HG03520 (cell line): ENCODE measurements around the gene PHOSPHO2.

Source experiments
- ATAC-seq: cut with Tn5 transposase; IDR thresholded peaks from one replicate; pipeline ENCODE4 v1.9.1; 2021; ENCODE audit warnings: mild to moderate bottlenecking, moderate library complexity; ENCODE audit not compliant: unreplicated experiment

Gene PHOSPHO2, protein sequence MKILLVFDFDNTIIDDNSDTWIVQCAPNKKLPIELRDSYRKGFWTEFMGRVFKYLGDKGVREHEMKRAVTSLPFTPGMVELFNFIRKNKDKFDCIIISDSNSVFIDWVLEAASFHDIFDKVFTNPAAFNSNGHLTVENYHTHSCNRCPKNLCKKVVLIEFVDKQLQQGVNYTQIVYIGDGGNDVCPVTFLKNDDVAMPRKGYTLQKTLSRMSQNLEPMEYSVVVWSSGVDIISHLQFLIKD

DNA sequence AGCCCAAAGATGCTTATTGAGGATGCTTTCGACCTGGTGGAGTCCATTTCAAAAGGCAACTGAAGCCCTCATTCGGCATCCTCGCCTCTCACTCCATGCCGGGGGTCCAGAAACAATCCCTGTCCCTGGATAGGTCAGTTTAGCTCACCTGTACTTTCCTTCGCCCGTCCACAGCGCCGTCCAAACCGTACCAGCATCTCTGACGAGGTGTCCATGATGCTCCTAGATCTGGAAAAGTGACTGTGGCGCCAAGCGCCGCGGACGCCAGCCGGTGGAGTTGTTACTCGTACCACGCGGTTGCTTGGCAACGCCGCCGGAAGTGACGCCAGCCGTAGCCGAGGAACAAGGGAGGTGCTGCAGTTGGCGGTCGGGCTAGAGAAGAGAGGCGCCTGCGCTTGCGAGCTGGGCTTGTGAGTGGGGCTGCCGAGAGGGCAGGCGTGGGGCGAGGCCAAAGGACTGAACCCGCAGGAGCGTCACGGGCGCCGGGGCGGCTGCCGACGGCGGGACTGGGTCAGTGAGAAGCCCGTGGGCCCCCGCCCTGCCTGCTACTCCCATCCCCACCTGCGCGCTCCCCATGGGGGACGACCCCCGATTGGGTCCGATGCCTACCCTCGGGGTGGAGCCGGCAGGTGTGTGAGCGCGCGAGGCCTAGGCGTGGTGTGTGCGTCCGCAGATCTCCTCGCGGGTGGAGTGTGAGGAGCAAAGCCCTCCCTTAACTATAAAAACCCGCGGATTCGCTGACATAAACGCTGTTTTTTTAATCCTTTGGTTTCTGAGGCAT is at the start of gene PHOSPHO2, which contains the start of gene CFAP210:
TSS of gene PHOSPHO2 (plus strand) at position 357 of the 781 bp plus-strand sequence. CDS start 6,503 bp downstream, outside the sequence.
TSS of gene CFAP210 (minus strand) at position 293 of the 781 bp plus-strand sequence. CDS start at position 215, 78 bp downstream.
- ATAC-seq: peak; percentile 98

DNA sequence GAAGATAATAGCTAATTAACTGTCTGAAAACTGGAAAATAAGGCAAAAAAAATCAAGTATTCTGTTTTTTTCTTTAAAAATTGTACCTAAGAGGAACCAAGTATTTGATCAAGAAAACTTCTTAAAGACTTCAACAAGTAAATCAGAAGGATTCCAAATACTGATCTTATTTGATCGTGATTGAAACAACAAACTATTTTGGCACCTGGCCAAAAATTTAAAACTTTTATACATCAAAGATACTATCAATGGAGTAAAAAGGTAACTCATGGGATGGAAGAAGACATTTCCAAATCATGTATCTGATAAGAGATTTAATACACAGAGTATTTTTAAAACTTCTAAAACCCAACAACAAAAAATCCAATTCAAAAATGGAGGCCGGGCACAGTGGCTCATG is 46.8 kb upstream of the PHOSPHO2 start:
- ATAC-seq: no peak

DNA sequence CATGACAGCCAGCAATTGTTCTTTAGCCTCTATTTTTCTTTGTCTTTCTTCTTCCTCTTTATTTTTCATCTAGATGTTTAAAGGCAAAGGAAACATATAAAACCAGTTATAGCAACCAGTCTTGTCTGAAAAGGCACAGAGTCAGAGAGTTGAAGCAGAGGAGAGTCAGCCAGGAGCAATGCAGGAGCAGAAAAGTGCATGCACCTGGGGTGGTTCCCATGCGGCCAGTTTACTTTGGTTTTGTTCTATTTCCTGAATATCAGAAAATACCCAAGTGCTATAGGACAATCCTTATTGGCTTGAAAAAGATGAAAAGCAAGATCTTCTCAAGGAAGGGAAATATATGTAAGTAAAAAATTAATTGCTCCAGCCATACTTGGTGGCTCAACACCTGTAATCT is 45.0 kb upstream of the PHOSPHO2 start:
- no peak for ATAC-seq

DNA sequence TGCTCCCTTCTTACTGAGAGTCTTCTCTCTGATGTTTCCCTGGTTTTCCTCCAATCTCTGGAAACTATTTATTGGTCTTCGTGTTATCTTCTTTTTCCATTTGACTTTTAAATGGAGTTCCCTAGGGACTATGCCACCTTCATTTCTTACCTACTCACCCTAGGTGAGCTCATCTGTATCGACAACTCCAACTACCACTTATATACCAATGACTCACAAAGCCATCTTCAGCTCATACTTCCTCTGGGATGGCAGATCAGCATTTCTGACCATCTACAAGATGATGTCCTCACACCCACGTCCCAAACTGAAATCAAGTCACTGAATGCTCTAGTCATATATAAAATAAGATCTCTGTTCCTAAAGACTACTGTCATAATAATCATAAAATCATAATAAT is 40.6 kb upstream of the PHOSPHO2 start:
- no peak for ATAC-seq

DNA sequence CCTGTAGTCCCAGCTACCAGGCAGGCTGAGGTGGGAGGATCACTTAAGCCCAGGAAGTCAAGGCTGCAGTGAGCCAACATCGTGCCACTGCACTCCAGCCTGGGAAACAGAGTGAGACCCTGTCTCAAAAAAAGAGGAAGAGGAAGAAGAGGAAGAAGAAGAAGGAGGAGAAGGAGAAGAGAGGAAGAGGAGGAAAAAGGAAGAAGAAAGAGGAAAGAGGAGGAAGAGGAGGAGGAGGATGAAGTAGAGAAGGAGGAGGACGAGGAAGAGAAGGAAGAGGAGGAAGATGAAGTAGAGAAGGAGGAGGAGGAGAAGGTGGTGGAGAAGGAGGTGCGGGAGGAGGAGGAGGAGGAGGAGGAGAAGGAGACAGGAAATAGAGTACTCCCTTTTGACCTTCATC is 38.1 kb upstream of the PHOSPHO2 start:
- ATAC-seq: no peak

DNA sequence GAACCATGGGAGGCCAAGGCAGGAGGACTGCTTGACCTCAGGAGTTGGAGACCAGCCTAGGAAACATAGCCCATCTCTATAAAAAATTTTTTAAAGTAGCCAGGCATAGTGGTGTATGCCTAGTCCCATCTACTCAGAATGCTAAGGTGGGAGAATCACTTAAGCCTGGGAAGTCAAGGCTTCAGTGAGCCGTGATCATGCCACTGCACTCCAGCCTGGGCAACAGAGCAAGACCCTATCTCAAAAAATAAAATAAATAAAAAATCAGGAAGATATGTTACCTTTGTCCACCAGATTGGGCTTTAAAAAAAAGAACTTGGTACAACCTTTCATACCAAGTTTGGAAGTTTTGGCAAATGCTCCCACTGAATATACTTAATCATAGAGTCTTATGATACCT is 35.4 kb upstream of the PHOSPHO2 start:
- no peak for ATAC-seq

DNA sequence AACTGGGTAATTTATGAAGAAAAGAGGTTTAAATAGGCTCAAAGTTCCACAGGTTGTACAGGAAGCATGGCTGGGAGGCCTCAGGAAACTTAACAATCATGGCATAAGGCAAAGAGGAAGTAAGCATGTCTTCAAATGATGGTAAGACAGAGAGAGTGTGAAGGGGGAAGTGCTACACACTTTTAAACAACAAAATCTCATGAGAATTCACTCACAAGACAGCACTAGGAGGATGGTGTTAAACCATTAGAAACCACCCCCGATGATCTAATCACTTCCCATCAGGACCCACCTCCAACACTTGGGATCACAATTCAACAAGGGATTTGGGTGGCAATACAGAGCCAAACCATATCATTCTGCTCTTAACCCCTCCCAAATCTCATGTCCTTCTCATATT is 34.9 kb upstream of the PHOSPHO2 start:
- ATAC-seq: no peak

DNA sequence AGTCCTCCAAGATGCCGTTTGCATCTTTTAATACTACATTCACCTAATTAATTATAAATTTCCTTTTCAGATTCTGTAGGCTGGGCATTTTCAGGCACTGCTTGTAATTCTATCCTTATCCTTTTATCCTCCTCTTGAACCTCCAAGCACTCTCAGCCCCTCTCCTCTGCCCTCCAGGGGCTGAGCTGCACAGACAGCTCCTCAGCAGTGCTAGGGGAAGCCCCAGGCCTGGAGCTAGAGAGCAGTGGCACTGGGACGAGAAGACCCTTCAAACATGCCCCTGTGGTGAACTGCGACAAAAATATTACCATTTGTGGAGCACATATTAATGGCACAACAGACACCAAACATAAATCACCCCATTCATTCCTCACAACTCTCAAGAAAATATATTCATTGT is 33.0 kb upstream of the PHOSPHO2 start:
- no peak for ATAC-seq

DNA sequence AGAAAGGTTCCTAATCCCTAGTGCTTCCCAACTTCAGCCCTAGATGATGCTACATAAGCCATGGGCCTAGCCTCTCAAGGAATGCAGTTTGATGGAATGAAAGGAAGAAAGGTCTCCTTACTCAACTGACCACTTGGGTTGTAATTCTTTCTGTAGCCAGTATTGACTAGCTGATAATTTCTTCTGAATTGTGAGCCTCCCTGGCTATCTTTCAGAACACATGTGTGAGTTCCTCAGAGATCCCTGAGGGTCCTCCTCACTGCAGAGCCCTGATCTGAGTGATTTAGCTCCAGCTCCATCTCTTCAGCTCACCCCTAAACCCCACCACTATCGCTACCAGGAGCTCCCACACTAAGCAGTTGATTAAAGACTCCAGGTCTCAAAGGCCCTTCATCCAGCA is 31.5 kb upstream of the PHOSPHO2 start:
- ATAC-seq: no peak

DNA sequence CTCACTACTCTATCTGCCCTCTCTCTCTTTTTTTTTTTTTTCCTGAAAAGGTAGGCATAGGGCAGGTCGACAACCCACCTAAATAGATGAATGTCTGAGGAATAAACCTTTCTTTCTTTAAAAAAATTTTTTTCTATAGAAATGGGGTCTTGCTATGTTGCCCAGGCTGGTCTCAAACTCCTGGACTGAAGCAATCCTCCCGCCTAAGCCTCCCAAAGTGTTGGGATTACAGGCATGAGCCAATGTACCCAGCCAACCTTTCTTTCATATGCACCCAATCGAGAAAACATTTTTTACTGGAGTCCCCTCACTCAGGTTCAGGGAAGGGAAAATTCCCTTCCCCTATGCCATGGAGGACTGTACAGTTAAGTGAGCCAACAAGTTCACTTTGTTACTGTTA is 31.0 kb upstream of the PHOSPHO2 start:
- ATAC-seq: no peak

DNA sequence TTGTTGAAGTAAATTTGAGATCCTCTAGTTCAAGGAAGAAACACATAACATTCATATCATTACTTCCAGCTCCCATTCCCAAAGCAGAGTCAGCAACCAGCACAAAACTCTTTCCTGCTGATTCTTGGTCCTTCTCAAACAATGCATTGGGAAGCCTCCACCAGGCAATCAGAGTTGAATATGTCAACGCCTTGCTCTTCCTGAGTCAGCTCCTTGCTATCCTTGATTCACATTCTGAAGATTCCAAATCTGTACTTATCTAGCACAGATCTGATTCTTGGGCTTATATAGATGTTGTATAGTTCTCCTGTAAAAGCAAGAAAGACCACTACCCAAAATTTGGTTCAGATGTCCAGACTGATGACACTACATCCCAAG is 29.7 kb upstream of the PHOSPHO2 start:
- ATAC-seq: no peak

DNA sequence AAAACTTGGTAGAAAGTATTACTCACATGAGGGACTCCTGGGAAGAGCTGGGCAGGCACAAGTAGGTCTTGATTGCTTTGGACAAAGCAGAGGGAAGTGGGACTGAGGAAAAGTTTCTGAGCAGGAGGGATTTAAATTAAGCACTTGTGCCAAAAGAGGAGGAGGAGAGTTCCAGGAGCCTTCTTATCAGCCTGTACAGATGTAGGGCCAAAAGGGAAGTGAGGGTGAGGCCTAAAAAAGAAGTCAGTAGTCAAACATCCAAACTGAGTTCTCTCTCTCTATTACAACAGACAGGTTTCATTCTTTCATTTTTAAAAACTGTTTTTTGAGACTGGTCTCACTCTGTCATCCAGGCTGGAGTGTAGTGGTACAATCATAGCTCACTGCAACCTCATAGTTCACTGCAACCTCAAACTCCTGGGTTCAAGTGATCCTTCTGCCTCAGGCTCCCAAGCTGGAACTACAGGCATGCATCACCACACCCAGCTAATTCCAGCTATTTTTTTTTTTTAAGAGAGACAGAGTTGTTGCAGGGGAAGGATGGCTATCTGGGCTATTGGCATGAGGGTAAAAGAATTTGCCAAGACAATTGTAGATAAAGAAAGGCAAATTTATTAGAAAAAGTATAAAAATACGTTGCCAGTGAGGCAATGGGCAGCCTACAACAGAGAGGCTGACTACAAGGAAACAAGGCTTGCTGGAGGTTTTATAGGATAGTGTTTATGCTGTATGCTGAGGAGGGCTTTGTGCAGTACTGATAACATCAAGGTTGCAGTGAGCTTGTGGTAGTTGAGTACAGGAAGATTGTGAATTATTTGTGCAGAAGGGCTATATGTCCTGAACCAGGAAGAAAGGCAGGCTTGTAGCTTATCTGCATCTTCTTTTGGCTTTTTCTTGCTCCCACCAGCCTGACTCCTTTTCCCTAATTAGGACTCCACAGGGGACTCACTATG is 29.0 kb upstream of the PHOSPHO2 start:
- ATAC-seq: no peak

DNA sequence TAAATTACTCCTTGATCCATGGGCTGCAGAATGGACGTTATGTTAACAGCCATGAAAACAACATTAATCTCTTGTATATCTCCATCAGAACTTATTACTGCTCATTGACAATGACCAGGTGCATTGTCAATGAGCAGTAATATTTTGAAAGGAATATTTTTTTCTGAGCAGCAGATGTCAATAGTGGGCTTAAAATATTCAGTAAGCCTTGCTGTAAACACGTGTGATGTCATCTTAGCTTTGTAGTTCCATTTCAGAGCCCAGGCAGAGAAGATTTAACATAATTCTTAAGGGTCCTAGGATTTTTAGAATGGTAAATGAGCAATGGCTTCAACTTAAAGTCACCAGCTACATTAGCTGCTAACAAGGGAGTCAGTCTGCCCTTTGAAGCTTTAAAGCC is 26.7 kb upstream of the PHOSPHO2 start:
- no peak for ATAC-seq

DNA sequence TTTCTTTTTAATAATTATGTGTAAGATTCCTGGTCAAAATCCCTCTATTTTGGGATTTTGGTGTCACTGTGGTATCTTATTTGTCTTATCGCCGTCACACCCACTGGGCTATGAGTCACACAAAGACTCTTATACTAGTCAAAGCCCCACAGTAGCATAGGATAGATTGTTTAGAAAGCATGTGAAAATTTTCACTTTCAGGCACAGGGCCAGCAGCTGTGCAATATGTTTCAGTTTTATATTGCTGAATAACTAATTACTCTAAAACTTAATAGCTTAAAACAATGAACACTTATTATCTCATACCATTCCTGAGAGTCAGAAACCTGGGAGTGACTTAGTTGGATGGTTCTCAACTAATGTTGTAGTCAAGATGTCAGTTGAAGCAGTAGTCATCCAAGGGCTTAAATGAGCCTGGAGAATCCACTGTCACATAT is 24.0 kb upstream of the PHOSPHO2 start:
- ATAC-seq: peak; percentile 51

DNA sequence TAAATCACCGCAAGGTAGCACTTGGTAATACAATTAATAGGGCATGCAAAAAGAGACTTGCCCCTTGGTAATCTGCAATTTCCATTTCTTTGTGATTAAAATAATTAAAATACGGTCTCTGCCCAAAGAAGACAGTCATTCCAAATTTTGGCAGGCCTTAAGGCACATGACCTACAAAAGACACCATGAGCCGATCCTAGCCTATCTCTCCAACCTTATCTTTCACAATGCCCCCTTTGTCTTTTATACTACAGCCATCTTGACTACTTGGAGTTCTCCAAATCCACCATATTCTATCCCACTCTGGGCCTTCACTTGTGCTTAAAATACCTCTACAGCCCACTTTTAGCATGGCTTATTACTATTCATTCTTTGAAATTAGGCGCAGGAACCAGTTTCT is 23.3 kb upstream of the PHOSPHO2 start:
- no peak for ATAC-seq

DNA sequence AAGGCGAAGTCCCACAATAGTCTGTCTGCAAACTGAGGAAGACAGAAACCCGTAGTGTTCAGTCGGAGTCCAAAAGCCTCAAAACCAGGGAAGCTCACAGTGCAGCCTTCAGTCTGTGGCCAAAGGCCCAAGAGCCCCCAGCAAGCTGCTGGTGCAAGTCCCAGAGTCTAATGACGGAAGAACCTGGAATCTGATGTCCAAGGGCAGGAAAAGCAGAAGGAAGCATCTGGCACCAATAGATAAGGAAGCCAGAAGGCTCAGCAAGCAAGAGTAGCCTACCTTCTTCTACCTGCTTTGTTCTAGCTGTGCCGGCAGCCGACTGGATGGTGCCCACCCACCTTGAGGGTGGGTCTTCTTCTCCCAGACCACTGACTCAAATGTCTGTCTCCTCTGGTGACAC is 21.9 kb upstream of the PHOSPHO2 start:
- no peak for ATAC-seq

DNA sequence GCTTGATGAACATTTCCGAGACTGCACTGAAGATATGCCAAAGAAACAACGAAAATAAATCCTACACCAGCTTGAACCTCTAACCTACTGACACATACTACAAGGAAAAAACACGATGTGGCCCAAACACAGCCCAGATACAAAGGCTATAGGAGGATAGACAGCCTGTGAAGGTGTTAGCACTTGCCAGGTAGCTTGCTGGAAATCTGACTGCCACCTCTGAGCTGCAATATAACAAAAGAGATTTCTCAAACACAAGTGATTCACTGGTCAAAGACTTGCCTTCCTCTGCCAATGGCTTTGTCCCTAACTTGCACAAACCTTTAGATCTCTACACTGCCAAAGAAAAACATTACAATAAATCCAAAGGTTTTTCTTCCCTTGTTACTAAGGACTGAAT is 21.2 kb upstream of the PHOSPHO2 start:
- no peak for ATAC-seq

DNA sequence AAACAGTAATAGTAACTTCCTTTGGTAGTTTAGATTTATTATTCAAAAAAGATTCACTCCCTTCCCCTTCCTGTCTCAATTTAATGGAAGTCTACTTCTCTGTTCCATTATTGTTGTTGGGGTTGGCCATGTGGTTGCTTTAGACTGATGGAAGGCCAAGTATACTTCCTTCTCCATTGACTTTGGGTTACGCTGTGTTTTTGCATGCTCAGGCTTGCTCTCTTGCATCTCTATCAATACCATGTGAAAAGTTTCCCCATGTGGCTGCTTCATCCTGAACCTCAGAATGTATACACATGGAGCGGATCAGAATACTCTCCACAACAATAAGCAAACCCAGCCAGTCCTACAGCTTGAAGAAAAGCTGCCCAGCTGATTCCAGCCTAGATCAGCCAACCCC is 20.3 kb upstream of the PHOSPHO2 start:
- no peak for ATAC-seq

DNA sequence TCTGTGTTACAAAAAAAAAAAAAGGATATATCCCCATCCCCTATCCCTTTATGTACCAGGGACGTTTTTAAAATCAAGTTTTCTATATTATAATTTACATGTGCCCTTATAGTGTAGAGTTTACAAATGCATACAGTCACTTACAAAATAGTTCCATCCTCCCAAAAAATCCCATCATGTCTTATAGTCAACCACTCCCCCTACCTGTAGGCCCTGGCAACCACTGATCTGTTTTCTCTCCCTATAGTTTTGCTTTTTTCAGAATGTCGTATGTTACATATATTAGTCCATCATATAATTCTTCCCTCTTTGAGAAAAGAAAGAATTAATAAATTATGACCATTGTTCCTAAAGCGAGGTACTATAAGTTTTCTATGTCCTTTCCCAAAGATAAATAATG is 17.9 kb upstream of the PHOSPHO2 start:
- no peak for ATAC-seq

DNA sequence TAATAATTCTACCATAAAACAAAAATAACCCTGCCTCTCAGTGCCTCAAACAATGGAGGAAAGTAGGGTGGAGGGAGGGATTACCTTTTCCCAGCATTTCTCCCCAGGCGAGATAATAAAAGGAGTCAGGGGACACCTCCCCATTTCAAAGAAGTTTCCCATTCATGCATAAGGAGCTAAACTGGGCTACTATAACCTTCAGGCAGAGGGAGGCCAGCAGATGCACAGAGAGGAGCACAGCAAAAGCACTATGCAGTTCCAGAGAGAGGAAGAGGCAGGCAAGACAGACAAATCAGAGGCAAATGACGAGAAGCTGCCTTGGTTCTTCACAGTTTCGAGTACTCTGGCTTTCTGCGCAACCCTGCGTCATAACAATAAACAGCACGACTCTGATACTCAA is 17.4 kb upstream of the PHOSPHO2 start:
- no peak for ATAC-seq

DNA sequence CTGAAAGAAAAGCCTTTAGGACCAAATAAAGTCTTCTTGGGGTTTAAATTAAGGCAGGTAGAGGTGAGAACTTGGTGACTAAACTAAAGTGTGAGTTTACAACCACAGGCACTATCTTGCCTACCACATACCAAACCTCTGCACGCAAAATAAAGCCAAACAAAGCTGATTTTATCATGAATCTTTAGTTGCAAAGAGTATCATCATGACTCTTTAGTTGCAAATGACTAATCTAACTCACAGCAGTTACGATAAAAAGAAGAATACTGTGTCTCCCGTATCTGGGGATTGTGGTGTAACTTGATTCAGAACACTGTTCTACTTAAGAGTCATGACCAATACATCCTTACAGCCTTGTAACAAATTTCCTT is 11.2 kb upstream of the PHOSPHO2 start:
- ATAC-seq: no peak
